Skeletal muscle tissue (tissue), 4 donors: ENCODE data around the gene GATAD1. TPM values are rescaled to one million over a fixed set of nuclear protein-coding genes. Genes with fewer than 3 reads are reported as not detected.
"Not testable (repeated sequence)": the region's sequence is repeated elsewhere in the genome, so short reads cannot be mapped to it uniquely, and the experiment has no call there.

Source experiments
- H3K27ac ChIP-seq: one replicate; pipeline ENCODE4 v1.7.0; 2013; ENCODE audit warnings: mild to moderate bottlenecking, low read depth, low read length, inconsistent platforms
- H3K27me3 ChIP-seq, 3 donors: one replicate each; pipeline ENCODE4 v1.7.0; 2013; ENCODE audit warnings: low read length in 3 of 3; ENCODE audit not compliant: control insufficient read depth in 3 of 3, insufficient read depth in 3 of 3
- H3K36me3 ChIP-seq, 3 donors: one replicate each; pipeline ENCODE4 v1.7.0; 2013; ENCODE audit warnings: low read length in 3 of 3; ENCODE audit not compliant: control insufficient read depth in 3 of 3, insufficient read depth in 3 of 3
- H3K4me1 ChIP-seq, 3 donors: one replicate each; pipeline ENCODE4 v1.7.0; 2013; ENCODE audit warnings: low read length in 3 of 3, mild to moderate bottlenecking in 3 of 3; ENCODE audit not compliant: control insufficient read depth in 3 of 3, insufficient read depth in 3 of 3
- H3K4me3 ChIP-seq, 3 donors: one replicate each; pipeline ENCODE4 v1.7.0; 2013; ENCODE audit warnings: low read length in 3 of 3
- H3K9ac ChIP-seq, 3 donors: one replicate each; pipeline ENCODE4 v1.7.0; 2013; ENCODE audit warnings: low read length in 3 of 3, mild to moderate bottlenecking in 3 of 3, moderate library complexity in 2 of 3, low read depth in 1 of 3
- H3K9me3 ChIP-seq, 3 donors: one replicate each; pipeline ENCODE4 v1.7.0; 2013; ENCODE audit warnings: low read length in 3 of 3; ENCODE audit not compliant: control insufficient read depth in 3 of 3
- total RNA-seq: library from RNA; depleted of rRNA; stranded (reverse); fragments of >200 nt; gene quantifications from one replicate; pipeline ENCODE4 v1.2.3, GENCODE V29; 2014
- donor health status: Osteomylitis.

The GATAD1 gene
- total RNA-seq, 1 donor from 2014 or later = 30.3 TPM

- Histone ChIP-seq H3K36me3 (no peaks in the 10 kb centered on the region), H3K27me3 (peaks cover 0 to 2% (median 0%) of the 10 kb centered on the region in 3 donors), H3K9ac (no peak overlapping the region), H3K27ac (no peak overlapping the region), H3K4me1 (no peaks in the 10 kb centered on the region), H3K9me3 (no peaks in the 10 kb centered on the region), H3K4me3 (no peak overlapping the region)
These were observed 14.3 kb upstream of the GATAD1 start for GRCh38 chr7:92433019-92433418.

- Histone ChIP-seq H3K9ac (no peak overlapping the region), H3K4me3 (no peak overlapping the region), H3K4me1 (no peaks in the 10 kb centered on the region), H3K27me3 (peaks cover 0 to 4% (median 0%) of the 10 kb centered on the region in 3 donors), H3K36me3 (no peaks in the 10 kb centered on the region), H3K27ac (no peak overlapping the region), H3K9me3 (no peaks in the 10 kb centered on the region)
These were observed 11.7 kb upstream of the GATAD1 start for GRCh38 chr7:92435542-92435941.

- no peak overlapping the region for H3K4me3 ChIP-seq
- no peaks in the 10 kb centered on the region for H3K4me1 ChIP-seq
- H3K9ac ChIP-seq = no peak overlapping the region
- H3K27me3 ChIP-seq = peaks cover 0 to 4% (median 0%) of the 10 kb centered on the region in 3 donors
- no peaks in the 10 kb centered on the region for H3K36me3 ChIP-seq
- H3K9me3 ChIP-seq = no peaks in the 10 kb centered on the region
- H3K27ac ChIP-seq = no peak overlapping the region
These were observed 10.5 kb upstream of the GATAD1 start for GRCh38 chr7:92436612-92437445.

DNA sequence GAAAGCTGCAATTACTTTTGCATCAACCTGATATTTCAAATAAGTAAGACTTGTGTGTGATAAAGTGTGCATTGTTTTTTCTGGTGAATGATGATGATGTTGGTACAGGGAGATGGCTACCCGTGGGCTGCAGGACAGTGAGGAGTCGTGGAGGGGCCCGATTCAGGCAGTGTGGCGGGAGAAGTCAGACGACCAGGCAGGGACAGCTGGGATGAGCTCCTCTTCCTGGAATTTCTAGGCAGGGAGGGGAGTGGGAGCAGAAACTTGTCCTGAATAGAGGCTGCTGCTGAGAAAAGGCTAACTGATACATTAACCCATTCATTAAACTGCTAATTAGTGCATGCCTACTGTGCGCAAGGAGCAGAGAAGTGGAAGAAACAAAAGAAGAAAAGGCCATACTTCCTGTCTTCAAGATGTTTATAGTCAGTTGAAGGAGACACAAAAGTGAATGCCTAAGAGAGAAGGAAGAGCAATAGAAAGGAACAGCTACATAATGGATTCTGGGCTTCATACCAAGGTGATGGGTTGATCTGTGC lies 9.3 kb upstream of the GATAD1 start:
- H3K27ac ChIP-seq = no peak overlapping the region
- H3K9ac ChIP-seq = no peak overlapping the region
- H3K9me3 ChIP-seq = no peaks in the 10 kb centered on the region
- no peaks in the 10 kb centered on the region for H3K4me1 ChIP-seq
- no peaks in the 10 kb centered on the region for H3K36me3 ChIP-seq
- H3K27me3 ChIP-seq = peaks cover 0 to 4% (median 0%) of the 10 kb centered on the region in 3 donors
- H3K4me3 ChIP-seq = no peak overlapping the region

DNA sequence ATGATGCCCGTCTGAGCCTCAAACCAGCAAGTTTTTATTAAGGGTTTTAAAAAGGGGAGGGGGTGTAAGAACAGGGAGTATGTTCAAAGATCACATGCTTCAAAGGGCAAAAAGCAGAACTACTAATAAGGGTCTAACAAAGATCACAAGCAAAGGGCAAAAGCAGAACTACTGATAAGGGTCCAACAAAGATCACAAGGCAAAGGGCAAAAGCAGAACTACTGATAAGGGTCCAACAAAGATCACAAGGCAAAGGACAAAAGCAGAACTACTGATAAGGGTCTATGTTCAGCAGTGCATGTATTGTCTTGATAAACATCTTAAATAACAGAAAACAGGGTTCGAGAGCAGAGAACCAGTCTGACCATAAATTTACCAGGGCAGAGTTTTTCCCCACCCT lies 4.6 kb upstream of the GATAD1 start:
- H3K36me3 ChIP-seq, H3K27ac ChIP-seq, H3K9me3 ChIP-seq, H3K4me3 ChIP-seq, H3K4me1 ChIP-seq, H3K9ac ChIP-seq, H3K27me3 ChIP-seq: not testable (repeated sequence)

- H3K9me3 ChIP-seq = no peaks in the 10 kb centered on the region
- peaks cover 6 to 22% (median 20%) of the 10 kb centered on the region in 3 donors for H3K36me3 ChIP-seq
- H3K9ac ChIP-seq = peak overlapping the region; percentile 66 to 95 (median 89)
- H3K27ac ChIP-seq = peak overlapping the region; percentile 87
- H3K4me1 ChIP-seq = peaks cover 3 to 6% (median 6%) of the 10 kb centered on the region in 3 donors
- H3K27me3 ChIP-seq = no peaks in the 10 kb centered on the region
- H3K4me3 ChIP-seq = peak overlapping the region; percentile 14 to 89 (median 84)
These were observed 375 bp upstream of the GATAD1 start for GRCh38 chr7:92446869-92447344.

- Histone ChIP-seq H3K36me3 (peaks cover 15 to 36% (median 34%) of the 10 kb centered on the region in 3 donors), H3K27ac (peak overlapping the region; percentile 87), H3K9ac (peak overlapping the region; percentile 43 to 95 (median 80)), H3K9me3 (no peaks in the 10 kb centered on the region), H3K4me1 (peaks cover 3 to 6% (median 6%) of the 10 kb centered on the region in 3 donors), H3K27me3 (no peaks in the 10 kb centered on the region), H3K4me3 (peak overlapping the region; percentile 83 to 91 (median 89))
These were observed 994 bp downstream of the GATAD1 start for GRCh38 chr7:92448205-92448747.

DNA sequence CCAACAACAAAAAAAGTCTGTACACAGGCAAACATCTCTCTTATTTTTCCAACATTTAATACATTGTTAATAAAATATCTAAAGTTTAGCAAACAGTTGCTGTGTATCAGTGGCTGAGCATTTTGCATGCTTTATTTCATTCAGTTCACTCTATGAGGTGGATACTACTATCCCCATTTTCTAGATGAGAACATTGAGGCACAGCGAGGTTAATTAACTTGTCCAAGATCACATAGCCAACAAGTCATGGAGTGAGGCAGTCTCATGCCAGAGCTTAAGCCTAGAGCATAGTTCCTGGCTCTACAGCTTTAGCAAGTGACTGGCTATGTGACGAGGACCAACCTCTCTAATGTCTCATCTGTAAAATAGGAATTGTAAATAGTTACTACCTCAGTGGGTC lies 4.4 kb downstream of the GATAD1 start:
- H3K27ac ChIP-seq = no peak overlapping the region
- peaks cover 32 to 68% (median 65%) of the 10 kb centered on the region in 3 donors for H3K36me3 ChIP-seq
- H3K9ac ChIP-seq = no peak overlapping the region
- H3K4me1 ChIP-seq = peaks cover 3 to 6% (median 6%) of the 10 kb centered on the region in 3 donors
- H3K4me3 ChIP-seq = no peak overlapping the region
- no peaks in the 10 kb centered on the region for H3K9me3 ChIP-seq
- no peaks in the 10 kb centered on the region for H3K27me3 ChIP-seq

- Histone ChIP-seq H3K36me3 (peaks cover 34 to 64% (median 57%) of the 10 kb centered on the region in 3 donors), H3K27me3 (no peaks in the 10 kb centered on the region), H3K9ac (no peak overlapping the region), H3K4me1 (no peaks in the 10 kb centered on the region), H3K9me3 (no peaks in the 10 kb centered on the region), H3K27ac (no peak overlapping the region), H3K4me3 (no peak overlapping the region)
These were observed 9.0 kb downstream of the GATAD1 start for GRCh38 chr7:92456236-92456635.

DNA sequence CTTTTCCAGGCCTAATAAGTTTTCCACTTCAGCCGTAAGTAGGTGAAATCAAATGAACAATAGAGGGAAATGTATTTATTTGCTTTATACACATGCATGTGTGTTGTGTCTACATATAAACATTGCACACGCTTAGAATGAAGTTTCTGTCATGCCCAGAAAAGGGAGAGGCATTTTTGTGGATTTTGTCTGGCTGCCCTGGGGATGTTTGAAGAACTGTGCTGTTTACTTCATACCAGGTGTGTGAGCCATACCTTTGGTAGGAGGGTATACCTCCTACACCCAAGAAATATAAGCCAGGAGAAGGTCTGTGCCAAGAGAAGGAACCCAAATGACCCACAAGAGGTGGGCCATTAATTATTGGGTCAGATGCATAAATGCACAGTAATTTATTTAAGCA lies 12.8 kb downstream of the GATAD1 start:
- H3K9ac ChIP-seq = no peak overlapping the region
- H3K9me3 ChIP-seq = no peaks in the 10 kb centered on the region
- no peaks in the 10 kb centered on the region for H3K4me1 ChIP-seq
- H3K4me3 ChIP-seq = no peak overlapping the region
- H3K27ac ChIP-seq = no peak overlapping the region
- H3K36me3 ChIP-seq = peaks cover 18 to 43% (median 39%) of the 10 kb centered on the region in 3 donors
- no peaks in the 10 kb centered on the region for H3K27me3 ChIP-seq
